Keratinocyte (primary cell): ENCODE data around the gene ARHGAP22. TPM values are rescaled to one million over a fixed set of nuclear protein-coding genes. Genes with fewer than 3 reads are reported as not detected.

Experiments
- DNase-seq: peaks from one replicate; pipeline ENCODE4 v3.0.0-alpha.2; 2011; ENCODE audit warnings: low read depth, missing footprints, low spot score
- FAIRE-seq: peaks from 2 replicates; lab custom pipeline; 2011; peaks lifted over from hg19 to GRCh38; lab: Jason Lieb, UNC
- H2AFZ ChIP-seq: 2 replicates; pipeline ENCODE4 v1.6.0; 2012; ENCODE audit warnings: low read length, control low read depth, inconsistent platforms; ENCODE audit not compliant: control insufficient read depth
- H3K27ac ChIP-seq: 2 replicates; pipeline ENCODE4 v1.5.1; 2011; ENCODE audit warnings: low read length; ENCODE audit not compliant: control insufficient read depth, insufficient read depth
- H3K27me3 ChIP-seq: 3 replicates; pipeline ENCODE4 v1.6.0; 2011; ENCODE audit warnings: low read length; ENCODE audit not compliant: control insufficient read depth, insufficient read depth; ENCODE audit errors: extremely low read depth
- H3K36me3 ChIP-seq, 2 experiments: 2 replicates in 1 of 2; 3 replicates in 1 of 2; pipeline ENCODE4 v1.5.1; 2011; ENCODE audit warnings: low read length in 2 of 2, mild to moderate bottlenecking in 1 of 2; ENCODE audit not compliant: control insufficient read depth in 2 of 2, insufficient read depth in 2 of 2; ENCODE audit errors: extremely low read depth in 1 of 2
- H3K4me1 ChIP-seq: 3 replicates; pipeline ENCODE4 v1.5.1; 2011; ENCODE audit warnings: low read length; ENCODE audit not compliant: control insufficient read depth, insufficient read depth; ENCODE audit errors: extremely low read depth
- H3K4me2 ChIP-seq: 3 replicates; pipeline ENCODE4 v1.6.0; 2011; ENCODE audit warnings: low read depth, low read length; ENCODE audit not compliant: control insufficient read depth, insufficient read depth; ENCODE audit errors: extremely low read depth
- H3K4me3 ChIP-seq, 3 experiments: fragments of 200-600 bp in 1 of 3; sonication (generic) in 1 of 3; 2 replicates in 2 of 3; 3 replicates in 1 of 3; pipeline ENCODE4 v1.5.1; 2011 to 2016; ENCODE audit warnings: low read length in 3 of 3, mild to moderate bottlenecking in 3 of 3, control low read depth in 2 of 3, inconsistent platforms in 1 of 3, low read depth in 1 of 3, mixed read lengths in 1 of 3, mixed run types in 1 of 3, moderate library complexity in 1 of 3; ENCODE audit not compliant: control insufficient read depth in 2 of 3, insufficient read depth in 2 of 3; ENCODE audit errors: extremely low read depth in 1 of 3
- H3K79me2 ChIP-seq: 2 replicates; pipeline ENCODE4 v1.6.0; 2012; ENCODE audit warnings: low read length; ENCODE audit not compliant: control insufficient read depth, insufficient read depth
- H3K9ac ChIP-seq: 3 replicates; pipeline ENCODE4 v1.6.0; 2011; ENCODE audit warnings: low read length; ENCODE audit not compliant: control insufficient read depth, insufficient read depth; ENCODE audit errors: extremely low read depth
- H3K9me1 ChIP-seq: 3 replicates; pipeline ENCODE4 v1.6.0; 2011; ENCODE audit warnings: low read length; ENCODE audit not compliant: control insufficient read depth, insufficient read depth; ENCODE audit errors: extremely low read depth
- H3K9me3 ChIP-seq: 2 replicates; pipeline ENCODE4 v1.5.1; 2012; ENCODE audit warnings: low read depth, low read length; ENCODE audit not compliant: control insufficient read depth
- H4K20me1 ChIP-seq: 3 replicates; pipeline ENCODE4 v1.6.0; 2011; ENCODE audit warnings: low read length; ENCODE audit not compliant: control insufficient read depth, insufficient read depth; ENCODE audit errors: extremely low read depth
- CTCF ChIP-seq, 3 experiments: IDR thresholded peaks in 1 of 3; conservative IDR thresholded peaks in 1 of 3; optimal IDR thresholded peaks in 1 of 3; 2 replicates in 2 of 3; 3 replicates in 1 of 3; pipeline versions ENCODE3 to v1.5.1; 2011; ENCODE audit warnings: low read length in 3 of 3, mild to moderate bottlenecking in 3 of 3, moderate library complexity in 2 of 3, control low read depth in 1 of 3, inconsistent platforms in 1 of 3; ENCODE audit not compliant: insufficient read depth in 2 of 3; ENCODE audit errors: extremely low read depth in 1 of 3
- EZH2 ChIP-seq: IDR thresholded peaks from one replicate; pipeline ENCODE4 v1.6.1; 2012; ENCODE audit warnings: inconsistent platforms, mild to moderate bottlenecking, low read length, moderate library complexity
- dilution Hi-C: fragments of 300-500 bp; cut with MboI; formaldehyde crosslinking; loops from one replicate; pipeline ENCODE4 v1.7.0; 2020; ENCODE audit warnings: low sequenced_read_pairs; ENCODE audit not compliant: extremely low pct_ligation_motif_present
- polyA plus RNA-seq, 5 experiments: library from polyadenylated mRNA; depleted of rRNA in 3 of 5; stranded (reverse) in 3 of 5; stranded (forward) in 1 of 5; unstranded in 1 of 5; fragments of >200 nt; gene quantifications; 1 replicate in 1 of 5; 2 replicates in 3 of 5; 3 replicates in 1 of 5; pipeline versions ENCODE4 v1.2.1 to v1.2.3, GENCODE V29; 2011 to 2012; ENCODE audit warnings: missing spikeins in 2 of 5, low read depth in 1 of 5, low replicate concordance in 1 of 5

Gene ARHGAP22
- polyA plus RNA-seq, 1 donor (not counting 4 experiments of a cell fraction or from before 2014, with no cell fraction given) = 4.9 TPM

GRCh38 chr10:48465860-48466521 lies 138.9 kb downstream of the ARHGAP22 start:
- H3K4me2 ChIP-seq = peak overlapping the region; percentile 83
- FAIRE-seq = peak; percentile 32

GRCh38 chr10:48464871-48465736 lies 139.8 kb downstream of the ARHGAP22 start:
- TF ChIP-seq EZH2 (no peak), CTCF (optimal IDR thresholded peaks at IDR 0.05 in 1 of 3, IDR thresholded peaks at IDR 0.05 in 1 of 3, conservative IDR thresholded peaks at IDR 0.05 in 1 of 3; ENCODE audit: extremely low read depth in 1 of 3, insufficient read depth in 2 of 3, low read length in 3 of 3) (no peak)
- DNase-seq (no peak), FAIRE-seq (no peak)
- H3K27ac ChIP-seq = no peak overlapping the region
- peaks cover 30% of the 10 kb centered on the region for H3K4me1 ChIP-seq
- H3K4me3 ChIP-seq = peak overlapping the region; percentile 44 to 52 (median 47)
- no peak overlapping the region for H2AFZ ChIP-seq
- H4K20me1 ChIP-seq = no peaks in the 10 kb centered on the region
- peak overlapping the region; percentile 83 for H3K4me2 ChIP-seq
- H3K9me1 ChIP-seq = no peaks in the 10 kb centered on the region
- dilution Hi-C loops = no loop called here
- H3K9ac ChIP-seq = peak overlapping the region; percentile 5
- no peaks in the 10 kb centered on the region for H3K27me3 ChIP-seq
- no peaks in the 10 kb centered on the region for H3K9me3 ChIP-seq
- no peaks in the 10 kb centered on the region for H3K79me2 ChIP-seq
- H3K36me3 ChIP-seq = no peaks in the 10 kb centered on the region

More at GRCh38 chr10:48465860-48466521, 138.9 kb downstream of the ARHGAP22 start:
- H2AFZ ChIP-seq = peak overlapping the region; percentile 63
- DNase-seq = no peak
- no peaks in the 10 kb centered on the region for H3K27me3 ChIP-seq
- H3K36me3 ChIP-seq = no peaks in the 10 kb centered on the region
- TF ChIP-seq CTCF (optimal IDR thresholded peaks at IDR 0.05 in 1 of 3, IDR thresholded peaks at IDR 0.05 in 1 of 3, conservative IDR thresholded peaks at IDR 0.05 in 1 of 3; ENCODE audit: extremely low read depth in 1 of 3, insufficient read depth in 2 of 3, low read length in 3 of 3) (no peak), EZH2 (no peak)
- H3K4me1 ChIP-seq = peaks cover 34% of the 10 kb centered on the region
- no peak overlapping the region for H3K27ac ChIP-seq
- peak overlapping the region; percentile 73 for H3K9ac ChIP-seq
- H3K4me3 ChIP-seq = peak overlapping the region; percentile 44 to 52 (median 47)
- H3K9me3 ChIP-seq = no peaks in the 10 kb centered on the region
- dilution Hi-C loops = no loop called here
- no peaks in the 10 kb centered on the region for H3K9me1 ChIP-seq
- no peaks in the 10 kb centered on the region for H4K20me1 ChIP-seq
- H3K79me2 ChIP-seq = no peaks in the 10 kb centered on the region
